Kidney capillary endothelial cell (primary cell): Measurements from ENCODE around the gene LBX2.
A peak's percentile ranks its signal among the peaks of the same experiment; 100 is the strongest.
"Not testable (repeated sequence)": the region's sequence is repeated elsewhere in the genome, so short reads cannot be mapped to it uniquely, and the experiment has no call there.

Experiments
- DNase-seq: peaks from one replicate; pipeline ENCODE4 v3.0.0-alpha.2; 2018; ENCODE audit warnings: low spot score

The LBX2 gene

DNA sequence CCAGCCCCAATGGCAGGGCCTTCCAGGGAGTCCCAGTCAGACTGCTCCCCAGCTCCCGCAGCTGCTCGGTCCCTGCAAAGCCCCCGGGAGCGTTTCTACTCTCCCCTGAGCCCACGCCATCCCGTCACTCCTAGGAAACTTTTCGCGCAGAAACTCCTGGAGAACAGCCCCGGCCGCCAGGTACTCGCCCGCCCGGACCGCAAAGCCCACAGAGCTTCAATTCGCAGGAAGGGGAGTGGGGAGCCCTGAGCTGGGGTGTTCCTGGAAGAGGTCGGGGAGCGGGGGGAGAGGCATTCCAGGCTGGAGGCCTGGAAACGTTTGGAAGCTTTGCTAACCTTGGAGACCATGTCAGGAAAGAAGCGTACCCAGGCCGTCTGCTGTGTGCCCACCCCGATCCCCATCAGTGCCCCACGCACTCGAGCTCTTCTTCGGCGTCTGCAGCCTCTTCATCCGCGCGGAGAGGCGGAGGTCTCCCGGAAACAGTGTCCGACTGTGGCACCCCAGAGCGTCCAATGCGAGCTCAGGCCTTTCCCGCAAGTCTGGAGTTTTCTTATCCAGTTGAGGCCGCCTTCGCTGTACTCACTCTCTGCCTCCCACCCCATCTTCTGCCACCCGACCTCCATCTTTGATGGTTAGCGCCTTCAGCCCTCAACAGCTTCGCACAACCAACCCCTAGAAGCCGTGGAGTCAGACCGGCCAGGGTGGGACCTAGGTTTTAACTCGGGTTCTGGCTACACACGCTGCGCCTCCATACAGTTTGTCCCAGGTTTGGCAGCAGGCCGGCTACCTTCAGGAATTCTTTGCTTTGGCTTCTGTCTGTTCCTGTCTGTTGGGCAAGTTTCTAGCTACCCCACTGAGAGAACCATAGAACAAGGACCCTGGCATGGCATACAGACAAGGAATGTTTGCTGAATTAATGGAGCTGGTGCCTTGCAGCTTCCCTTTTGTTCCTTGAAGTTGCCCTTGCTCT, 4.4 kb upstream of the LBX2 start:
- DNase-seq, result no peak

DNA sequence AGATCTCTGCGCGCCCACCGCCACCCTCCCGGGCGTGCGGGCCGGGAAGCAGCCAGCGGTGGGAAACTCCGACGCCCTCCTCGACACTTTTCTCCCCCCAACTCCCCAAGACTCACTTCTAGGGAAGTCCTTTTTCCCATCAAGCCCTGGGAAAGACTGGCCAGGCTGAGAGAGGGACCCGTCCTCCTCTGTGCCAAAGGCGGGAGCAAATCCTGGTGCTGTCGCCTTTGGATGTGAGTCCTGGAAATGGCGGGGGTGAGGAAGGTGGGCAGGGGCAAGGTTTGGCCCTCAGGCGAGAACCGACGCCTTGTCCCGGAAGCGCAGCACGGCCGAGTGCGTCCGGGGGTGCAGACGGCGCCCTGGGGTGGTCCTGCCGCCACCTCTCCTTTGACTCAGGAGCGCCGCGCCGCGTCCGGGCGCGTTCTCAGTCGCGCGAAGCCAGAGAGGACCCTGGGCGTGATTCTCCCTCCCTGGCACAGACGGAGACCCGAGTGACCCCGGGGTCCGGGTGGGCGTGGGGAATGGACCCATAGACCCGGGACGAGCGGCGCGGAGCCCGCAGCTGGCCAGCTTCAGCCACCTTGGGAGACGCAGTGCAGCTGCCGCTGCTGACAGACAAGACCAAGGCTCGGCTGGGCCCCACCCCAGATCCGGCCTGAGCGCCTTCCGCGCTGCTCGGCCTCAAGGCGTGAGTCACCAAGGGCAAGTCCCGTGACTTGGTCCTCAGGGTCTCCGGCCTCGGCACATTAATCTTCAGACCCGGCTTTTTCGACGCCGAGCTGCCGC, 3.5 kb upstream of the LBX2 start:
- peak; percentile 88 for DNase-seq

DNA sequence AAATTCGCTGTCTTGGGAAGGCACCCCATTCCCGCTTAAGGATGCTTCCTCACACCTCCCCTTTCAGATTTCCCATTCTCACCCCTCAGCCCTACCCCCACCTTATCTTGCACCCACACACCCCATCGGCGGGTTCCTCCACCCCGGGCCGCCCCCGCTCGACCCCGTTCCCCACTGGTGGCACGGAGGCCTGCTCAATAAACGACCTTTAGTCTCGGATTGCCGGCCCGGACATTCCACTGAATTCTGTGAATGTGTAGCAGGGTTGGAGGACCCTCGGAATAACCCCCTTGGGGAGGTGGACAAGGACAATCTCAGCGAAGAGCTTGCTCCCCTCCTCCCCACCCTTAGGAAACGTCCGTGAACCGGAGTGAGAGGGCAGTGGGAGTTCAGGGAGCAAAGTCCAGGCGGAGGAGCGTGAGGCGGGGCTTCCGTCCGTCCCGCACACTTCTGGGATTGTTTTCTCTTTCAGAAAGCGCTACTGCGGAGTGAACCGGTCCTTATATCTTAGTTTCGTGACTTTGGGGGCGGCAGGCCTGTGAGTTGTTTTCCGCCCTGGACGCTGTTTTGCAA, 2.8 kb upstream of the LBX2 start:
- no peak for DNase-seq

- no peak for DNase-seq
Measured at GRCh38 chr2:74501335-74502071, 2.1 kb upstream of the LBX2 start.

GRCh38 chr2:74500578-74500946, 1.2 kb upstream of the LBX2 start:
- no peak for DNase-seq

- DNase-seq, result no peak
Measured at GRCh38 chr2:74499940-74500577, 656 bp upstream of the LBX2 start.

DNA sequence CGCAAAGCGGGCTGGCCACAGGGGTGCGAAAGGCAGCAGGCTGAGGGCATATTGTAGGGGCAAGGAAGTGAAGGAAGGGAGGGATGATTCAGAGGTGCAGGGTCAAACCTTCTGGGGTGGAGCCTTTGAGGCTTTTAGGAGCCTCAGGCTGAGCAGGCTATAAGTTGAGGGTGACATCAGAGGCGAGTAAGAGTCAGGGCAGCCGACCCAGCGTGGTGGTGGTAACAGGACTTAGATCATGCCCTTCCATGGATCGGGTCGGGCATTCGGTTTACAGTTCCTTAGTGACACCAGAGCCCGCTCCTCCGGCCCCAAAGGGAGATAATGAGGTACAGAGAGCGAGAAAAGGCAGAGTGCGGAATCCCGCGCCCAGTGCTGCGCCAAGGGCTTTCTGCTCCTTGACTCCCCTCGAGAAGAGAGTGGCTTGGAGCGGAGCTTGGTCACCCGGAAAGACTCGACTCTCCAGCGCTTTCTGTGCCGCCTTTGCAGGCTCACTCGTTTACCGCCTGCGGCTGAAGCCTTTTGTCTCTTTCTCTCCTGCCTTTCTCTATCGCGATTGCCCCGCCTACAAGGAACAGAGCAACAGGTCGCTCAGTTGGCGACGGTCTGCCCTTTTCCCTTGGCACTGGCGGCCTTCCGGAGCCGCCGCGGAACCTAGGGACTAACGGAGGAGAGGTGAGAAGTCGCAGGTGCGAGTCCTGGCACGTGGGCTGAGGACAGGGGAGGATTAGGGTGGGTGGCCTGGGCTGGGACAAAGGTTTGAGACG, 720 bp downstream of the LBX2 start:
- DNase-seq, result no peak

DNA sequence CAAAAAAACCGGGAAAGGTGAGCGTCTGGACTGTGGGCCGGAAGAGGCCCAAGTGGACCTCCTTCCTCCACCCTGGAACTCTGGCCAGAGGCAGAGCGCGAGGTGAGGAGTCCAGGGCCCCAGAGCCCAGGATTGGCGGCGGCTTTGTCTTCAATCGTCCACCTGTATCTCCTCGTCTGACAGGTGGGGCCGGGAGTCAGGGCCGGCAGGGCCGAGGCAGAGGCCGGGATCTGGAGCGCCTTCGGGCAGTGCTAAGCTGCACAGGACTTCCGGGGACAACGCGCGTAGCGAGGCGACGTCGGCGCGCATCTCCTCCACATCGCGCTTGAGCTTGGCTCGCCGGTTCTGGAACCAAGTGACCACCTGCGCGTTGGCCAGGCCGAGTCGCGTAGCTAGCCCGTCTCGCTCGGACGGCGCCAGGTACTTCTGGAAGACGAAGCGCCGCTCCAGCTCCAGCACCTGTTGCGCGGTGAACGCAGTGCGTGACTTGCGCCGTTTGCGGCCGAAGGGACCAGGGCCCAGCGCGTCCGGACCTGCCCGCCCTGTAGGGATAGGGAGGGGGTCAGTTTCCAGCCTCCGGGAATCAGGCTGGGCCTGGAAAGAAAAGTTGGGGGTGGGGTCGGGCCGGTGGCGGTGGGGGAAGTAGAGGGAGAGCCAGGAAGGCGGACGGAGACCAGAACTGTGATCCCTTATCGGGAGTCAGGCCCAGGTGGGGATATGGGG, 1.5 kb downstream of the LBX2 start:
- DNase-seq, result no peak

DNA sequence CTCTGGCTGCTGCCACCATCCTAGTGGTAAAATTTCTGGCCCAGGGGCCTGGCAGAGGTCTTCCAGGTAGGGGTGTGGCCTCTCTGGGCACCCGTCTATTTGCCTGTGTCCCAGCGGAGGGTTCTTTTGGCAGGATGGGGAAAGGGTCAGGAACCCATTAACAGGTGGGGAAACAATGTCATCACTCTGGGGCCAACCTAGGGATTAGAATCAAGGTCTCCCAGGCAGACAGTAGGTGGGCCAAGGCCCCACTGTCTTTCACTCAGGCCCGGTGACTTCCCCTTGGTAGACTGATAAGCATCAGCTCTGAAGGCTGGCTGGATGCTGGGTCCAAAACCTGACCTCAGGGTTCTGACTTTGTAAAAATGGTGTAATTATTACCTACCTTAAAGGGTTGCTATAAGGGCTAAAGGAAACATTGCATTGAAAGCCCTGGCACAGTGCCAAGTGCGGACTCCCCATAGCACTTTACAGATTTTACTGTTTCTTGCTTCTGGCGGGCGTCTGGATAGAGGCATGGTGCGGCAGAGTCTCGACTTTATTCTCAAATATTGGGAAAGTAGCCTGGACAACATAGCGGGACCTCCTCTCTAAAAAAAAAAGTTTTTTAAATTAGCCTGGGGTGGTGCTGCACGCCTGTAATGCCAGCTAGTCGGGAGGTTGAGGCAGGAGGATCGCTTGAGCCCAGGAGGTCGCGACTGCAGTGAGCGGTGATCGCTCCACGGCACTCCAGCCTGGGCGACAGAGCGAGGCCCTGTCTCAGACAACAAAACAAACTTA, 2.2 kb downstream of the LBX2 start:
- DNase-seq, result no peak

DNA sequence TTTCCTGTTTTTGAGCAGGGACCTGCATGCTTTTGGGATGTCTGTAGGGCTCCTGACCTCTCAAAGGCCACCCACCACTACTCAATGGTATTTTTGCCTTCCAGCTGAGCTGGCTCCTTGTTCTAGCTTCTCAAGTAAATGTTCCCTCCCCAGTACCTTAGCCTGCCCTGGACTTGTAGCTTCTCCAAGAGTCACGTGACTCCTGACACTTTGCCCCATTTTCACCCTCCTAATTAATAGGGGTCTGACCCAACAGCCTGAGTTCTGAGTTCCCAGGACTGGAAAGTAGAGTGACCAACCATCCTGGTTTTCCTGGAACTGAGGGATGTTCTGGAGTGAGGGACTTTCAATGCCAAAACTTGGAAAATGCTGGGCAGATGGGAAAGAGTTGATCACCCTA, 4.0 kb downstream of the LBX2 start:
- DNase-seq, result no peak

- DNase-seq, result no peak
Measured at GRCh38 chr2:74493546-74493945, 5.9 kb downstream of the LBX2 start.

GRCh38 chr2:74491648-74492544, 7.5 kb downstream of the LBX2 start:
- DNase-seq, result no peak

- DNase-seq, result no peak
Measured at GRCh38 chr2:74489906-74490305, 9.5 kb downstream of the LBX2 start.

GRCh38 chr2:74488643-74489481, 10.5 kb downstream of the LBX2 start:
- no peak for DNase-seq

DNA sequence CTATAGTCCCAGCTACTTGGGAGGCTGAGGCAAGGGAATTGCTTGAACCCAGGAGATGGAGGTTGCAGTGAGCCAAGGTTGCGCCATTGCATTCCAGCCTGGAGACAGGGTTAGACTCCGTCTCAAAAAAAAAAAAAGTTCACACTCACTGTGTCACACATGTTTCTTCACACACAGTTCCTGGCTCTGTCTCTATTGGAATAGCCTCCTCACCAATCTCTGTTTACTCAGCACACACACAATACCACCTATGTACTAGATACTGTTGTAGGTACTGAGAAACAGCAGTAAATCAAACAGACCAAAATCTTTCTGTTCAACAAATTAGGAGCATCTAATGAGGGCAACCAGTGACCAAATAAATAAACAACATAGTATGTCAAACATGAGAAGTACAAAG, 13.3 kb downstream of the LBX2 start:
- DNase-seq, result no peak

DNA sequence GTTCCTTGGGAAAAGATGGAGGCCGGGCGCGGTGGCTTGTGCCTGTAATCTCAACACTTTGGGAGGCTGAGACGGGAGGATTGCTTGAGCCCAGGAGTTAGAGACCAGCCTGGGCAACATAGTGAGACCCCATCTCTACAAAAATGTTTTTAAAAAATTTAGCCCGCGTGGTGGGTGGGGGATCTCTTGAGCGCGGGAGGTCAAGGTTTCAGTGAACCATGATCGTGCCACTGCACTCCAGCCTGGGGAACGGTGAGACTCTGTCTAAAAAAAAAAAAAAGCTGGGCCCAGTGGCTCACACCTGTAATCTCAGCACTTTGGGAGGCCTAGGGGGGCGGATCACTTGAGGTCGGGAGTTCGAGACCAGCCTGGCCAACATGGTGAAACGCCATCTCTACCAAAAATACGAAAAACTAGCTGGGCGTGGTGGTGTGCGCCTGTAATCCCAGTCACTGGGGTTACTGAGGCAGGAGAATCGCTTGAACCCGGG, 15.7 kb downstream of the LBX2 start:
- not testable (repeated sequence) for DNase-seq
